HCT116 (cell line): ENCODE measurements around the gene SLC25A25. TPM values are rescaled to one million over a fixed set of nuclear protein-coding genes. Genes with fewer than 3 reads are reported as not detected.

Experiments
- ATAC-seq: fragments of 200-7000 bp; cut with Tn5 transposase; 2 replicates; pipeline ENCODE4 v1.9.1; 2020; ENCODE audit warnings: mild to moderate bottlenecking, moderate library complexity
- BruUV-seq: library from RNA; stranded (reverse); fragments of 400-500 nt; replicated peaks from 2 replicates; lab custom pipeline; 2021; lab: Mats Ljungman, UMichigan
- CTCF ChIA-PET: fragments of 300-600 bp; sonication (Branson Sonifier 250); formaldehyde crosslinking; loops from one replicate; lab custom pipeline; 2021; ENCODE audit warnings: antibody characterized with exemption; lab: Charles Lee
- POLR2A ChIA-PET: fragments of 300-600, 350-600 bp; sonication (Branson Sonifier 250); formaldehyde crosslinking; loops from one replicate; lab custom pipeline; 2021; ENCODE audit warnings: antibody characterized with exemption; lab: Charles Lee
- RAD21 ChIA-PET, 2 experiments: fragments of 300-600 bp; sonication (Branson Sonifier 250); formaldehyde crosslinking; loops; one replicate each; lab custom pipeline; 2023; ENCODE audit warnings: low total read pairs in 2 of 2; ENCODE audit not compliant: uncharacterized antibody in 2 of 2, unreplicated experiment in 2 of 2, low non-redundant PET in 1 of 2; lab: Charles Lee
- DNase-seq: peaks from one replicate; pipeline ENCODE4 v3.0.0-alpha.2; 2010; ENCODE audit warnings: low read depth, low spot score
- H2AFZ ChIP-seq: fragments of 200-600 bp; shearing (Covaris generic), sonication (generic); 2 replicates; pipeline ENCODE4 v1.6.1; 2017; ENCODE audit warnings: low read depth, mixed run types, mixed read lengths, antibody characterized with exemption, low read length; ENCODE audit not compliant: poor library complexity, severe bottlenecking
- H3K27ac ChIP-seq: 2 replicates; pipeline ENCODE4 v1.5.1; 2012; ENCODE audit warnings: low read depth, low read length
- H3K27me3 ChIP-seq: fragments of 200-600 bp; sonication (generic); 2 replicates; pipeline ENCODE4 v1.6.1; 2016; ENCODE audit warnings: mixed run types, low read length, mixed read lengths; ENCODE audit not compliant: insufficient read depth
- H3K36me3 ChIP-seq, 2 experiments: fragments of 200-500 bp in 1 of 2; fragments of 200-600 bp in 1 of 2; sonication (Bioruptor generic) in 1 of 2; sonication (generic) in 1 of 2; 2 replicates each; pipeline versions ENCODE4 v1.5.1 to v1.6.1; 2014 to 2016; ENCODE audit warnings: low read length in 2 of 2, inconsistent platforms in 1 of 2, mixed read lengths in 1 of 2, mixed run types in 1 of 2; ENCODE audit not compliant: insufficient read depth in 2 of 2, control insufficient read depth in 1 of 2
- H3K4me1 ChIP-seq, 2 experiments: fragments of 200-600 bp in 1 of 2; sonication (generic) in 1 of 2; 2 replicates each; pipeline versions ENCODE4 v1.5.1 to v1.6.1; 2012 to 2017; ENCODE audit warnings: low read length in 2 of 2, inconsistent platforms in 1 of 2, mild to moderate bottlenecking in 1 of 2, mixed read lengths in 1 of 2, mixed run types in 1 of 2, moderate library complexity in 1 of 2; ENCODE audit not compliant: insufficient read depth in 2 of 2, control insufficient read depth in 1 of 2
- H3K4me2 ChIP-seq: fragments of 200-600 bp; sonication (generic); 2 replicates; pipeline ENCODE4 v1.6.1; 2017; ENCODE audit warnings: mixed run types, low read length, mixed read lengths
- H3K4me3 ChIP-seq, 2 experiments: fragments of 200-600 bp in 1 of 2; sonication (generic) in 1 of 2; replicated peaks in 1 of 2; 2 replicates each; pipeline ENCODE4 v1.5.1; 2011 to 2016; ENCODE audit warnings: low read length in 2 of 2, control low read depth in 1 of 2, low read depth in 1 of 2, mild to moderate bottlenecking in 1 of 2, mixed read lengths in 1 of 2, mixed run types in 1 of 2
- H3K79me2 ChIP-seq: fragments of 200-600 bp; sonication (generic); 2 replicates; pipeline ENCODE4 v1.6.1; 2017; ENCODE audit warnings: mild to moderate bottlenecking, mixed run types, low read length, moderate library complexity, mixed read lengths; ENCODE audit not compliant: insufficient read depth
- H3K9ac ChIP-seq: fragments of 200-600 bp; sonication (generic); 2 replicates; pipeline ENCODE4 v1.6.1; 2016; ENCODE audit warnings: low read length, mixed read lengths
- H3K9me2 ChIP-seq: fragments of 200-600 bp; sonication (generic), shearing (Covaris generic); 2 replicates; pipeline ENCODE4 v1.6.1; 2017; ENCODE audit warnings: mixed run types, mild to moderate bottlenecking, moderate library complexity; ENCODE audit not compliant: insufficient read depth
- H3K9me3 ChIP-seq, 2 experiments: fragments of 200-500 bp in 1 of 2; fragments of 200-600 bp in 1 of 2; sonication (Bioruptor generic) in 1 of 2; sonication (generic) in 1 of 2; 2 replicates each; pipeline ENCODE4 v1.6.1; 2014 to 2017; ENCODE audit warnings: low read length in 2 of 2, mixed read lengths in 2 of 2, inconsistent platforms in 1 of 2, low read depth in 1 of 2, mild to moderate bottlenecking in 1 of 2, mixed run types in 1 of 2, moderate library complexity in 1 of 2; ENCODE audit not compliant: control insufficient read depth in 1 of 2, insufficient read depth in 1 of 2
- H4K20me1 ChIP-seq: fragments of 200-600 bp; sonication (generic), shearing (Covaris generic); 2 replicates; pipeline ENCODE4 v1.6.1; 2017; ENCODE audit warnings: mixed run types, mild to moderate bottlenecking, moderate library complexity; ENCODE audit not compliant: insufficient read depth
- ATF3 ChIP-seq: IDR thresholded peaks from 2 replicates; pipeline ENCODE4 v1.6.1; 2012
- CBX3 ChIP-seq: IDR thresholded peaks from 2 replicates; pipeline ENCODE4 v1.6.1; 2012; ENCODE audit warnings: low read depth
- CEBPB ChIP-seq: IDR thresholded peaks from 2 replicates; pipeline ENCODE4 v1.6.1; 2012; ENCODE audit warnings: low read depth
- EGR1 ChIP-seq: IDR thresholded peaks from 2 replicates; pipeline ENCODE4 v1.6.1; 2012; ENCODE audit warnings: low read depth
- ELF1 ChIP-seq: IDR thresholded peaks from 2 replicates; pipeline ENCODE4 v1.6.1; 2012; ENCODE audit warnings: low read depth, borderline replicate concordance
- EZH2phosphoT487 ChIP-seq: fragments of 200-600 bp; IDR thresholded peaks from 2 replicates; pipeline ENCODE4 v1.6.1; 2018; ENCODE audit warnings: antibody characterized with exemption, borderline replicate concordance
- FOSL1 ChIP-seq: IDR thresholded peaks from 2 replicates; pipeline ENCODE4 v1.6.1; 2012; ENCODE audit warnings: low read depth
- JUND ChIP-seq: IDR thresholded peaks from 2 replicates; pipeline ENCODE4 v1.6.1; 2012
- MAX ChIP-seq: IDR thresholded peaks from 2 replicates; pipeline ENCODE4 v1.6.1; 2012
- POLR2A ChIP-seq: IDR thresholded peaks from 2 replicates; pipeline ENCODE4 v1.7.0; 2011; ENCODE audit warnings: borderline replicate concordance; ENCODE audit not compliant: insufficient read depth, insufficient read length; ENCODE audit errors: extremely low read depth
- RAD21 ChIP-seq: IDR thresholded peaks from 2 replicates; pipeline ENCODE4 v1.6.1; 2012; ENCODE audit warnings: low read depth, mild to moderate bottlenecking
- YY1 ChIP-seq: IDR thresholded peaks from 2 replicates; pipeline ENCODE4 v1.6.1; 2011; ENCODE audit warnings: low read length, low read depth, moderate library complexity, mild to moderate bottlenecking; ENCODE audit not compliant: insufficient replicate concordance; ENCODE audit errors: extremely low read depth
- ZFX ChIP-seq: fragments of 450-650 bp; IDR thresholded peaks from 2 replicates; pipeline ENCODE4 v1.6.1; 2017
- ZNF274 ChIP-seq: fragments of 200-500 bp; sonication (Bioruptor generic); IDR thresholded peaks from 2 replicates; pipeline ENCODE4 v1.6.1; 2014; ENCODE audit warnings: mild to moderate bottlenecking, low read depth, low read length, inconsistent platforms
- intact Hi-C: fragments of 100-400 bp; cut with micrococcal nuclease; formaldehyde crosslinking; loops from 2 replicates; pipeline ENCODE4 v1.10.0; 2022
- total RNA-seq: library from RNA; stranded (reverse); gene quantifications from one replicate; pipeline ENCODE4 v1.2.1, GENCODE V29; 2021; ENCODE audit not compliant: unreplicated experiment

SLC25A25 gene
- total RNA-seq, 1 experiment from 2014 or later = 15.3 TPM

- CTCF ChIA-PET = interaction anchor here (0.9 kb wide), 1 partner anchor 9 kb away, joined by 3 read pairs; no protein-coding TSS in a partner anchor
- H3K9me3 ChIP-seq = no peaks in the 10 kb centered on the region
- RAD21 ChIA-PET = no interaction called here
- no peaks in the 10 kb centered on the region for H3K27me3 ChIP-seq
- no peaks in the 10 kb centered on the region for H3K9me2 ChIP-seq
- no peak overlapping the region for H3K4me2 ChIP-seq
- 0 out of 2 replicates have a peak, but pooled peaks cover 4% of the 10 kb centered on the region for H4K20me1 ChIP-seq
- POLR2A ChIA-PET = no interaction called here
- peaks cover 78% of the 10 kb centered on the region for H3K79me2 ChIP-seq
- DNase-seq = no peak
- TF ChIP-seq POLR2A (no peak), RAD21 (no peak), FOSL1 (no peak), ZNF274 (no peak), ELF1 (no peak), CEBPB (no peak), JUND (no peak), EGR1 (no peak), MAX (no peak), EZH2phosphoT487 (no peak), CBX3 (no peak), ZFX (no peak), YY1 (no peak)
- H3K9ac ChIP-seq = no peak overlapping the region
- no TSS peak for BruUV-seq
- H3K4me1 ChIP-seq = peaks cover 32 to 40% of the 10 kb centered on the region in 2 experiments
- no peak overlapping the region for H3K4me3 ChIP-seq
- no peak for ATAC-seq
- H2AFZ ChIP-seq = no peak overlapping the region
- 0 out of 4 replicates have a peak, but pooled peaks cover 0 to 4% of the 10 kb centered on the region in 2 experiments for H3K36me3 ChIP-seq
- H3K27ac ChIP-seq = no peak overlapping the region
- intact Hi-C loops = loop anchor here (2.0 to 5.0 kb wide), 2 partner anchors 47 to 142 kb away; no protein-coding TSS in a partner anchor
Measured at GRCh38 chr9:128084746-128085145, 16.7 kb downstream of the SLC25A25 start.

GRCh38 chr9:128085943-128086342 lies 17.9 kb downstream of the SLC25A25 start:
- POLR2A ChIA-PET = no interaction called here

More at GRCh38 chr9:128085943-128086342, 17.9 kb downstream of the SLC25A25 start:
- H3K9me2 ChIP-seq = no peaks in the 10 kb centered on the region
- H3K4me2 ChIP-seq = no peak overlapping the region
- H3K4me3 ChIP-seq = no peak overlapping the region
- ATAC-seq = no peak
- no TSS peak for BruUV-seq
- no peak overlapping the region for H3K9ac ChIP-seq
- no peaks in the 10 kb centered on the region for H3K9me3 ChIP-seq
- 0 out of 2 replicates have a peak, but pooled peaks cover 4% of the 10 kb centered on the region for H4K20me1 ChIP-seq
- H3K36me3 ChIP-seq = 0 out of 4 replicates have a peak, but pooled peaks cover 0 to 4% of the 10 kb centered on the region in 2 experiments
- no peak overlapping the region for H3K27ac ChIP-seq
- intact Hi-C loops = loop anchor here (2.0 kb wide), 1 partner anchor 143 kb away; no protein-coding TSS in a partner anchor
- TF ChIP-seq ATF3 (no peak), EZH2phosphoT487 (no peak)
- TF ChIP-seq, all 23 proteins: peak for 0
- ChIA-PET RAD21 (no interaction called here), CTCF (interaction anchor here (0.8 kb wide), 1 partner anchor 31 kb away, joined by 3 read pairs; no protein-coding TSS in a partner anchor)
- no peak overlapping the region for H2AFZ ChIP-seq
- H3K4me1 ChIP-seq = peaks cover 21 to 28% of the 10 kb centered on the region in 2 experiments
- H3K79me2 ChIP-seq = peaks cover 75% of the 10 kb centered on the region
- H3K27me3 ChIP-seq = no peaks in the 10 kb centered on the region
- no peak for DNase-seq
